Cortex of kidney (tissue), 1 donor: ENCODE data around the gene WDR1.

Experiments
- DNase-seq: peaks from one replicate; lab custom pipeline; 2025; lab: John Stamatoyannopoulos, UW

WDR1 gene

GRCh38 chr4:10098780-10099160 lies 17.8 kb downstream of the WDR1 start:
- no peak for DNase-seq

DNA sequence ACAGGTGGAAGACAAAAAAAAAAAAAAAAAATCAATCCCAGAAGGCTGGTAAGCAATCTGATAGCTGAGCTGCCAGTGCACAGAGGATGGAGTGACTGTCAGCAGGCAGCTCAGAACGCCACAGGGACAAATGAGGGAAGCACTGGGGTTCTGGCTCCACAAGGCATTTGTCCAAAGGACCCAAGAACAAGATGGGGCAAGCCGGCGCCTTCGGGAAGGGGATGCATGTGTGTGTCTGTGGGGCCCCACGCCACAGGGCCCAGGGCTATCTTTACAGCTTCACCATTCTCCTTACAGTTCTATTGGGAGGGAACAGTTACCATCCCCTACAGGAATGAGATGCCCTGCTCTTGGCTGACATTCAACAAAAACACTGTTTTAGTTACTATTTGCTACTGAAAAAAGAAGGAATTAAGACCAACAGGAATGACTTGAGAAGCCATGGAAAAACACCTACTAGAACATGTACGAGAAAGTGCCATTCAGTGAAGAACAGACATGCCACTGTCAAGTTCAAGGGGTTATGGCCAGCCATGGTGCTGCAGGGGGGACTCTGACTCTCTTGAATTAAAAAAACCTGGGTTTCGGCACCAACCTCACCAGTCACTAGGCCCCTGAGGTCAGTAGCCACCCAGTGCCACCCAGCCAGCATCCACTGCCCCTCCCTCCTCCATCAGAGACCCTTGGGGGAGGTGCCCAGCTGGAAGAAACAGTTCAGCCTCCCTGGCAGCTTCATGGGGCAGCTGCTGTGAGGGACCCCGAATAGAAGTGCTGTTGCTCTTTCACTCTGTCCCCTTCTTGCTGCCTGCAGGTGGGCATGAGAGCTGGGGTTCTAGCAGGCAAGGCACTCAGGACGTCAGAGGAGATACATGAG lies 18.5 kb downstream of the WDR1 start:
- no peak for DNase-seq

DNA sequence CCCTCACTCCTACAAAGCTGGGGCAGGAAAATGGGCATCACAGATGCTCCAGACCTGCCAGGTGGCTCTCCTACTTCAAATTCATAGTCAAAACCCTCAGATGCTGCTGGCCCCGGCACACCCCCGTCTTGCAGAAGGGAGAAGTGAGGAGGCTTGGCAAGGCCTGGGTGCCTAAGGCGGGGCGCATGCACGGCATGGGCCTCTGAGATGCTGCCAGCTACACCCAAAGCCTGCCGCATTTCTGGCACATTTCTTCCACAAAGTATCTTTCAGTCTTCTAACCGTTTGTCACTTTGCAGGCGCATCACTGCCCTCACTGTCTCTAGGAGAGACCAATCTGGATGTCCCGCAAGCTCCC lies 19.6 kb downstream of the WDR1 start:
- DNase-seq, result no peak

DNA sequence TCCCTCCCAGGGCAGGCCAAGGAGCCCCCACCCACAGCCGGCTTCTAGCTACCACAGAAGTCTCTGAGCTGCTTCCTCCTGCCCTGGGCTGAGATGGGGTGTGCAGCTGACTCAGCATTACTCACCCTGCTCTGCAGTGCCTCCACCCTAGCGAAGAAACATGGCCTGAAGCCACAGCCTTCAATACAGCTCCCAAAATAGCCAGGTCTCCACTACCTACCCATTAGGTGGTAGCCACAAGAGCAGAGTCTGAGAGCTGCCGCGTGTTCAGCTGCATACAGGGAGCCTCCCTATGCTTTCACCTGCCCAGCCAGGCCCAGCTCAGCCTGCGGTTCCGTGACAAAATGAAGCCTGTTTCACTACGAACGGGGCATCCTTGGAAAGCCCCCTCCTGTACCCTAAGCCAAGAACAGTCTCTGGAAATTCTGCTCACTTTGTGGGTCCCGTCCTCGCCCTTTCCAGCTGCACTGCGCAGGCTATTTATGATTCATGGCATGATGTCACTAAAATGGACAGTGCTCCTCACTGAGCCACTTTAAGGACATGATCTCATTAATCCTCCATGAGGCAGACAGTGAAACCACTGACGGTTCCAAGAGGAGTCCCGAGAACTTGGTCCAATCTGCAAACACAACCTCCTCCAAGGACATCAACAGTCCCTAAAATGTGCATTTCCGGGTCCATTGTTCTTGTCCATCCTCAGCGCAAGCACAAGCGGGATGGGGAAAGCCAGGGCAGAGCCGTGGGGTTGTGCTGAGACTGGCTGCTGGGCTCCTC lies 20.2 kb downstream of the WDR1 start:
- no peak for DNase-seq

DNA sequence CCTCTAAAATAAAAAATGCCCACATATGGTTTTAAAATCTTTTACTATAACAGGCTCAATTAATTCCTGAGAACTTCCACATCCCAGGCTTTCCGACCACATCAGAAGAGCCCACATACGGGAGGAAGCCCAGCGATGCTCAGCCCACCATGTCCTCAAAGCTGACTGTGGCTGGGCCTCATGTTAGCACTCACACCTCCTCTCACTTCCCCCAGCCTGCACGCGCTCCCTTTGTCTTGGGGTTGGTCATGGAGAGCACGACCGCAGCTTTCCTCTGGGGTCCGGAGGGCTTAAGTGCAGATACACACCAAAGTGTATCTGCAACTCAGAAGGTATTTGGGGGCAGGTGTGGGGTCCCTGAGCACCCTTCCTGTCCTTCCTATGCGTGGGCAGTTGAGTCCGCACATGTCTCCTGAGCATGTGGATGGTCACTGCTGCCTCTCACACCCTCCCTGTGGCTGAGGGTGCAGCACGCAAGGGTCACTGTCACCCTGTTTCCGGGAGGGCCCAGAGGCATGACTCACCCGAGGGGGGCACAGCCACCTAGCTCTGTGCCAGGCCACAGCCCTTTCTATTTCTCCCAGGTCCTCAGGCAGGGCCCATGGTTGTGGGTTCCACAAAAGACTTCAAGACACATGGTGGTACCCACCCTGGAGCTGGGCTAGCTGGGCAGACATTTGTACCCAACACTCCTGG lies 21.2 kb downstream of the WDR1 start:
- DNase-seq, result no peak

DNA sequence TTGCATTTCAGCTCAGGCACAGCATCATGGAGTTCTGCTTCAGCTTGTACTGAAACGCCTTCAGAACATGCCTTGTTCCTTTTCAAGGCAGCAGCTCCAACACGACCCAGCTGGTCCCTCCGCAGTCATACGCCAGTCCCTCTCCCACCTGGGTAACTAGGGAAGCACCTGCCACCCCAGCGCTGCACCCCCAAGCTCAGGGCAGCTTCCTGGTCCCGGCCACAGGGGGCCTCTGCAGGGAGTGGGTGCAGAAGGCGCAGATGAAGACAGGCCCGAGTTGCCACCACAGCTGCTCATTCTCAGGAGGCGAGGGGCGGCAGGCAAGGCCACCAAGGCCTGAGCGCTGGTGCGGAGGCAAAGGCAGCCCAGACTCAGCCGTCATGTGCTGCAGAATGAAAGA lies 21.8 kb downstream of the WDR1 start:
- DNase-seq, result no peak

GRCh38 chr4:10093801-10094552 lies 22.6 kb downstream of the WDR1 start:
- no peak for DNase-seq

GRCh38 chr4:10093271-10093621 lies 23.4 kb downstream of the WDR1 start:
- no peak for DNase-seq

DNA sequence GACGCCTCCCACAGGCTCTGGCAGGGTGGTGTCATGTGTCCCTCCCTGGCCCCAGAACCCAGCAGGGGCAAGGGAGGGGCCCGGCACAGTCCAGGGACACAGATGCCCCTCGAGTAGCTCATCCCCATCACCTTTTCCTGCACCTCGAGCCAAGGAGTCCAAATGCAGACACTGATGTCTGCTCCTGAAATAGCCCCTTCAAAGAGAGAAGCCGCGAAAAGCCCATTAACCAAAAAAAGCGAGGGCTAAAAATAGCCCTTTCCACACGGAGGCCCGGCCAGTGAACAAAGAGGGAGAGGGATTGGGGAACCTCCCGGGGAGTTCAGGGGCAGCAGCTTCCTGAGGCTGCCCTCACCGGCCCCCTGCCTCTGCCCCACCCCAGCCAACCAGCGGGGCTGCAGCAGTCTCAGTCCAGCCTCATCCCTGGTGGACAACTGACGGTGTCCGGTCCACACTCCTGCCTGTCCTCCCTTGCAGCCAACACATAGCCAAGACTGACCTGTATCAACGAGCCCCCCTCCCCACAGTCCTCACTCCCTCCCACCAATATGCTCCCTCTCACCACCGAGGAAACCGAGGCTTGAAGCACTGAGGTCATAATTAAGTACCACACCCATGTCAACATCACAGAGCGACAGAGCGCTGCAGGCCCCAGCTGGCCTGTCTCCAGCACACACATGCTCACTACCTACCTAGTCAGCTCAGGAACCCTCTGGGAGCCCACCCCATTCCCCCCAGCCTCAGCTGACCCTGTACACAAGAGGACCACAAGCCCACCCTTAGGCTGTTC lies 23.9 kb downstream of the WDR1 start:
- no peak for DNase-seq

DNA sequence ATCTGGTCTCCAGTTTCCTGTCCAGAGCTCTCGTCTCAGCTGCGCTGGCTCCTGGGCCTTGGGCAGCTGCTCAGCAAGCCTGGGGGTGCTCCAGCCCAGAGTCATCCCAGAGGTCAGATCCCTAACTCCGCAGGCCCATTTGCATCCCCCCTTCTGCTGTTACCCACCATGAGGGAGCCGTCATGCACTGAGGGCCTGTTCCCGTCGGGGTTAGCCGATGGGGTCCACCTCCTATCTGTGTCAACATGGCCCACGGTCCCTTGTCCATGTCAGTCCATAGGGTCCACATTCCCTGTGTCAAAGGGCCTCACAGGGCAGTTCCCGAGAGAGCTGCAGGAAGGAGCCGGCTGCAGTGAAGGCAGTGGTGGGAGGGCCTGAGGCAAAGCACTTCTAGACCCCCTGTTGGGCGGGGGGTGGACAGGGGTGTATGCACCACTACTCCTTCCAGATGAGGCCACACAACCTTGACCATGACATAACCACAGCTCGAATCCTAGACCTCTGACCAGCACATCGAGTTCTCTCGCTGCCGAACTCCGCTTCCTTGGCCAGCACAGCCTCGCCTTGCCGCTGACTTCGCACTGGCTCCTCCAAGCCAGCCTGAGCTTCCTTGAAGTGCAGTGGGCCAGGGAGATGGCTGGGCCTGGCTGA lies 24.9 kb downstream of the WDR1 start:
- DNase-seq, result no peak

GRCh38 chr4:10090467-10091250 lies 25.9 kb downstream of the WDR1 start:
- no peak for DNase-seq

- no peak for DNase-seq
Observed at GRCh38 chr4:10089346-10089745, 27.3 kb downstream of the WDR1 start.

DNA sequence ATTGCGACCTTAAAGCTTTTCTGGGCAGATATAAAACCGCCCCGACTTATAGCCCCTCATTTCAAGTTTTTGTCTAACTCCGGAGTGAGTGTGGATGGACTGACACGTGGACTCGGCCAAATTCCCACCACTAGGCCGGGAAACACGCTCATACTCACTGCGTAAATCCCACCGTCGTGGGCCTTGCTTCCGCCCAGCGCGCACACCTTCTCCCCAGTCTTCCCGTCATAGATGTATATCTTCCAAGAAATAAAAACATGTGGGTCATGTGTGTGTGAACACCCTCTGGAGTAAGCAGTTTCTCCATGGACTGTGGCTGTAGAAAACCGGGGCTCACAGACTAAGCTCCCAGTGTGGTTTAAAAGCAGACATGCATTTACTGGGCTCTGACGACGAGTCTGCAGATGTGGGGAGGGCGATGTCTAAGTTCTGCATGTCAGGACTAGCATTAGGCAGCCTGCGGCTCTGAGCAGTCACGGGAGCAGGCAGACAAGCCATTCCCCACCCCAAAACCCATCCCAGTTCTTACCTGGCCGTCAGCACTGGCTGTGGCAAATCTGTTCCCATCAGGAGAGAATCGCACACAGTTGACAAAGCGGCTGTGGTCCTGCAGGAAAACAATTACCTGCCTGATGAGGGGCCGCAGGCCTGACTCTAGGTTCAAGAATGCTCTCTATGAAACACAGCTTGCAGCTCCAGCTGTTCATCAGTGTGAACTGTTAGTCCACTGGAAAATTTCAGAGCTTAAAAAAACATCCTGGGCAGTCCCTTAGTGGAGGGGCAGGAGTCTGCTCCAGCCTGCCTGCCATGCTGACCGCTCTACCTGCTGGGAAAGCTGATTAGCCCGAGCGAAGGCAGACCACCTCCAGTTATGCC lies 28.2 kb downstream of the WDR1 start:
- no peak for DNase-seq

DNA sequence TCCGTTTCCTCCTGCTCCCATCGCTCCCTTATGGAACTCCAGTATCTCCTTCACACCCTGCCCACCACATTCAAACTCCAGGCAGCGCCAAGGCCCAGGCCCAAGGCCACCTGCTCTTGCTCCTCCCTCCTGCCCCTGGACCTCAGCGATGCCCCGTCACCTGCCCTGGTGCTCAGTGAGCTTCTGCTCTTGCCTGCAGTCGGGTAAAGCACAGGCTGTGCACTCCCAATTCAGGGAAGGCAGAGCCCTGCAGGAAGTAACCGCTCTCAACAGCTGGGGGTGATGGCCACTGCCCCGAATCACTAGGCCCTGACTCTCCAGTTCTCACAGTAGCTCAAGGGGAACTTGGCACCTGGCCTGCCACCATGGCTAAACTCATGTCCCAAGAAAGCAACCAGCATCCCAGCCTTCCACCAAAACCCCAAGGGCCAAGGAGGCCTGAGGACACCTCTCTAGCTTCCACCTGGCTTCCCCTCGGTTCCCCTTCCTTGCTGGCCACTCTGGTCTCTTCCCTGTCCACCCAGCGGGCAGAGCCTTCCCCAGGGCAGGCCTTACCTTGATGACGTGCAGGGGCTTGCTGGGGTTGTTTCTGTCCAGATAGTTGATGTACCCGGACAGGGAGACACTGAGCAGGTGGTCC lies 29.3 kb downstream of the WDR1 start:
- no peak for DNase-seq

DNA sequence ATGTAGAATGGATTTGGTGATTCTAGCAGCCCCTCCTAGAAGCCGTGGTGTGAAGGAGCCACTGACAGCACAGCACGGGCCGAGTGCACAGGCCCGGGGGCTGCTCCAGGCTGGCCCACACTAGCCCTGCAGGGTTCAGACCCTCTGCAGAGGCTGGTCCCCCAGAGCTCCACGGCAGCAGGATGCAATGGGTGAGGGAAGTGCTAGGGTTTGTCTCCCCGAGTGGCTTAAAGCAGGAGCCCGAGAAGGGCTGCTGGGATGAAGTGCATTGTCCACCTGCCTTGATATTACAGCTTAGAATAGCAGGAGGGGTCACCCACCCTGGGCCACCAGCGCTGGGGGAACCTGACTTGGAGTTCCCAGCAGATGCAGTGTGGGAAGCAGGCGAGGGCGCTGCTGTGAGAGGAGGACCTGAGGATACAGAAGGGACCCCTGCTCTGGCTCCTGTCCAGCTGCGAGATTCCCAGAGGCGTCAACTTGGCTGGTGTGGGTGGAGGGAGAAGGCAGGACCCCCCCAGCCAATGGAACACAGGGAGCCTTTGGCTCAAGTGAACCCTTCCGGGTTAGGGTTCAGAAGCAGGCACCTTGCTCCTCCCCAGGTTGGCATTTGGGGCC lies 30.0 kb downstream of the WDR1 start:
- no peak for DNase-seq

DNA sequence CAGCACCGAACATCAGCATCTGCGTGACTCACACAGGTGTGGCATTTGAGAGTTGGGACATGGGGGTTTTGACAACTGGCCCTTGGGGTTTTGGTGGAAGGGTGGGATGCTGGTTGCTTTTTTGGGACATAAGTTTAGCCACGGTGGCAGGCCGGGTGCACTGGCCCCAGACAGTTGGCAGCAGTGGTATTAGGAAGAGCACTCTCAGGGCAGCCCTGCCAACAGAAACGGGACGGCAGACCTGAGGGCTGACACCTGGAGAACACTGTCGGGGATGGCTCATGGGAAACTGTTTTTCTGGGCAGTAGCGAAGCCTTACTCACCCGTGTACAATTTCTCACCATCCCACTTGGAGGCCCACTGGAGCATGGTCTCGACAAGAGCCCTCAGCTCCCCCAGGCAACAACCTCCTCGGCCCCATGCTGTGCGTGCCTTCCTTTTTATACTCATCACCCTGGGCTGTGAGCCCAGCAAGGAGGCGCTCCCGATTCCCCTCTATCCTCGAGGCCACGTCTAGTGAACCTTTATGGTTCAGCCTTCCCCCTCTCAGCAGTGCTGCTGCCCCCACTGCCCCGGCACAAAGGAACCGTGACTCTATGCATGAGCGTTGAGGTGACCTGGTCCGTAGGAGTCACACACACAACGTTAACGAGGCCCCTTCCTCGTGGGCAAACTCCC lies 30.6 kb downstream of the WDR1 start:
- no peak for DNase-seq

DNA sequence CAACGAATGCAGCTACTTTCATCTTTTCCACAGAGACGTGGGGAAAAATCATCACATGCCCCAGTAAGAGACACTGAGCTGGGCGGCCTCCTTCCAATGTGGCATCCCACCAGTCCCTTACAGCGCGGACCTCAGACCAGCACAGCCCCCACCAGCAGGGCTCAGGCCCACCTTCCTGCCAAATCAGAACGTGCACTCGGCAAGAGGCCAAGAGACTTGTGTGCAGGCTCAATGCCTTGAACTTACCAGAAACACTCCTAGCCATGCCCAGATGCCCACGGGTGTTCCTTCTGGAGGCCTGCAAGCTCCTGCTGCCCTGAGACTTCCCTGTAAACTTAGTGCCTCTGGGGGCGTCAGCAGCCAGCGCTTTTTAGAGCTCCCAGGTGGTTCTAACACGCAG lies 31.2 kb downstream of the WDR1 start:
- DNase-seq, result no peak
